ENCODE results near the gene BRI3. TPM values are rescaled to one million over a fixed set of nuclear protein-coding genes. Genes with fewer than 3 reads are reported as not detected.

Gene BRI3
- total and polyA plus RNA-seq, 12 donors = 50.2 to 379 (median 182) TPM

DNA sequence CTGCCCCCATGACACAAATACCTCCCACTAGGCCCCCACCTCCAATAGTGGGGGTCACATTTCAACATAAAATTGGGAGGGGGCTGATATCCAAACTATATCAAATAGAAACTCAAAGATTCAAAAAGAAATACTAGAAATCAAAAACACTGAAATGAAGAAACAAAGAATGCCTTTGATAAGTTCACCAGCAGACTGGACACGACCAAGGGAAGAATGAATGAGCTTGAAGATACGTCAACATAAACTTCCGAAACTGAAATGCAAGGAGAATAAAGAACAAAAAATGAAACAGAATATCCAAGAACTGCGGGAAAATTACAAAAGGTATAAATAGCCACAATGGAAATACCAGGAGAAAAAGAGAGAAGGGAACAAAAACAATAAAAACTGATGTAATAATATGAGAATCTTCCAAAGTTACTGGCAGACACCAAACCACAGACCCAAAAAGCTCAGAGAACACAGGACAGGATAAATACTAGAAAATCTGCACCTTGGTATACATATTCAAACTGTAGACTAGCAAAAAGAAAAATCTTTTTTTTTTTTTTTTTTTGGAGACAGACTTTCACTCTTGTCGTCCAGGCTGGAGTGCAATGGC is 49.5 kb downstream of the BRI3 start:
- Histone ChIP-seq H3K27me3 (no peaks in the 10 kb centered on the region), H3K4me1 (replicated peaks in 1 of 2) (no peaks in the 10 kb centered on the region), H3K27ac (no peak overlapping the region), H3K4me3 (no peak overlapping the region), H3K9me3 (replicated peaks in 1 of 3) (no peaks in the 10 kb centered on the region), H3K36me3 (replicated peaks in 1 of 2) (no peaks in the 10 kb centered on the region)
- intact Hi-C loops (cut with DNase I) = no loop called here
- 87 to 93% (median 91%) methylated on average over 5 of the region's 5 CpGs for WGBS, 4 donors
- DNase-seq = no peak
- TF ChIP-seq CTCF (IDR thresholded peaks at IDR 0.05) (no peak), POLR2A (IDR thresholded peaks at IDR 0.05) (no peak)

GRCh38 chr7:98334081-98334480 is 52.6 kb downstream of the BRI3 start:
- H3K9me3 ChIP-seq (replicated peaks in 1 of 3) = no peaks in the 10 kb centered on the region
- no peaks in the 10 kb centered on the region for H3K4me1 ChIP-seq (replicated peaks in 1 of 2)
- no peaks in the 10 kb centered on the region for H3K27me3 ChIP-seq
- WGBS, 4 donors = 60 to 80% (median 71%) methylated on average over 1 of the region's 1 CpG
- no peak for DNase-seq
- H3K27ac ChIP-seq = no peak overlapping the region
- no peak for TF ChIP-seq POLR2A (IDR thresholded peaks at IDR 0.05)
- TF ChIP-seq CTCF (IDR thresholded peaks at IDR 0.05) = no peak
- intact Hi-C loops (cut with DNase I) = no loop called here
- H3K4me3 ChIP-seq = no peak overlapping the region
- H3K36me3 ChIP-seq (replicated peaks in 1 of 2) = no peaks in the 10 kb centered on the region

GRCh38 chr7:98335411-98335977 is 54.0 kb downstream of the BRI3 start:
- Histone ChIP-seq H3K4me1 (replicated peaks in 1 of 2) (no peaks in the 10 kb centered on the region), H3K9me3 (replicated peaks in 1 of 3) (no peaks in the 10 kb centered on the region), H3K27ac (no peak overlapping the region), H3K36me3 (replicated peaks in 1 of 2) (no peaks in the 10 kb centered on the region), H3K4me3 (no peak overlapping the region), H3K27me3 (no peaks in the 10 kb centered on the region)
- intact Hi-C loops (cut with DNase I) = no loop called here
- no peak for DNase-seq
- 84 to 92% (median 89%) methylated on average over 8 of the region's 8 CpGs for whole genome bisulfite sequencing, 4 donors
- no peak for TF ChIP-seq POLR2A (IDR thresholded peaks at IDR 0.05)
- TF ChIP-seq CTCF (IDR thresholded peaks at IDR 0.05) = no peak

DNA sequence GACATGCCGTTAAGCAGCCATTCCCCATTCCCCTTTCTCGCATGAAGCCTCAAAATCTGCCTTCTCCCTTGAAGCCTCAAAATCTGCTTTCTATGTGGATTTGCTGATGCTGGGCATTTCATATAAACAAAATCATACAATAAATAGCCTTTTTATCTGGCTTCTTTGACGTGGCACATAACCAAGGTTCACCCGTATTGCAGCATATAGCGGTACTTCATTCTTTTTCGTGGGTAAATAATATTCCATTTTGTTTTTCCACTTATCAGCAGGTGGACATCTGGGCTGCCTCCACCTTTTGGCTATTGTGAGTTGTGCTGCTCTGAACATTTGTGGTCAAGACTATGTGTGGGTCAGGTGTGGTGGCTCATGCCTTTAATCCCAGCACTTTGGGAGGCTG is 57.0 kb downstream of the BRI3 start:
- Histone ChIP-seq H3K9me3 (replicated peaks in 1 of 3) (no peaks in the 10 kb centered on the region), H3K4me3 (no peak overlapping the region), H3K4me1 (replicated peaks in 1 of 2) (no peaks in the 10 kb centered on the region), H3K27me3 (no peaks in the 10 kb centered on the region), H3K36me3 (replicated peaks in 1 of 2) (no peaks in the 10 kb centered on the region), H3K27ac (no peak overlapping the region)
- no peak for TF ChIP-seq POLR2A (IDR thresholded peaks at IDR 0.05)
- TF ChIP-seq CTCF (IDR thresholded peaks at IDR 0.05) = no peak
- WGBS, 4 donors = 95 to 98% (median 97%) methylated on average over 6 of the region's 6 CpGs
- DNase-seq = no peak
- intact Hi-C loops (cut with DNase I) = no loop called here
